ENCODE measurements around the gene CCDC74B. TPM values are rescaled to one million over a fixed set of nuclear protein-coding genes. Genes with fewer than 3 reads are reported as not detected.

CCDC74B gene
- total and polyA plus RNA-seq, 2 of the 8 experiments (the other 6 are each of a cell fraction or from before 2014, with no cell fraction given), result 6.4 to 6.7 TPM

DNA sequence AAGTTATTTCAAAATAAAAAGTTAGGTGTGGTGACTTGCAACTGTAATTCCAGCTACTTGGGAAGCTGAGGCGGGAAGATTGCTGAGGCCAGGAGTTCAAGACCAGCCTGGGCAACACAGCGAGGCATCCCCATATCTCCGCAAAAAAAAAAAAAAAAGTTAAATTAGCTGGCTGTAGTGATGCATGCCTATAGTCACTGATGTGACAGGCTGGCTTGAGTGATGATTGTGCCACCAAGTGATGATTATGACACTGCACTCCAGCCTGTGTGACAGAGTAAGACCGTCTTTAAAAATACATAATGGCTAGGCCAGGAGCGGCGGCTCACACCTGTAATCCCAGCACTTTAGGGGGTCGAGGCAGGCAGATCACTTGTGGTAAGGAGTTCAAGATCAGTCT lies 25.0 kb upstream of the CCDC74B start (continued):
- TF ChIP-seq, protein P1, sequence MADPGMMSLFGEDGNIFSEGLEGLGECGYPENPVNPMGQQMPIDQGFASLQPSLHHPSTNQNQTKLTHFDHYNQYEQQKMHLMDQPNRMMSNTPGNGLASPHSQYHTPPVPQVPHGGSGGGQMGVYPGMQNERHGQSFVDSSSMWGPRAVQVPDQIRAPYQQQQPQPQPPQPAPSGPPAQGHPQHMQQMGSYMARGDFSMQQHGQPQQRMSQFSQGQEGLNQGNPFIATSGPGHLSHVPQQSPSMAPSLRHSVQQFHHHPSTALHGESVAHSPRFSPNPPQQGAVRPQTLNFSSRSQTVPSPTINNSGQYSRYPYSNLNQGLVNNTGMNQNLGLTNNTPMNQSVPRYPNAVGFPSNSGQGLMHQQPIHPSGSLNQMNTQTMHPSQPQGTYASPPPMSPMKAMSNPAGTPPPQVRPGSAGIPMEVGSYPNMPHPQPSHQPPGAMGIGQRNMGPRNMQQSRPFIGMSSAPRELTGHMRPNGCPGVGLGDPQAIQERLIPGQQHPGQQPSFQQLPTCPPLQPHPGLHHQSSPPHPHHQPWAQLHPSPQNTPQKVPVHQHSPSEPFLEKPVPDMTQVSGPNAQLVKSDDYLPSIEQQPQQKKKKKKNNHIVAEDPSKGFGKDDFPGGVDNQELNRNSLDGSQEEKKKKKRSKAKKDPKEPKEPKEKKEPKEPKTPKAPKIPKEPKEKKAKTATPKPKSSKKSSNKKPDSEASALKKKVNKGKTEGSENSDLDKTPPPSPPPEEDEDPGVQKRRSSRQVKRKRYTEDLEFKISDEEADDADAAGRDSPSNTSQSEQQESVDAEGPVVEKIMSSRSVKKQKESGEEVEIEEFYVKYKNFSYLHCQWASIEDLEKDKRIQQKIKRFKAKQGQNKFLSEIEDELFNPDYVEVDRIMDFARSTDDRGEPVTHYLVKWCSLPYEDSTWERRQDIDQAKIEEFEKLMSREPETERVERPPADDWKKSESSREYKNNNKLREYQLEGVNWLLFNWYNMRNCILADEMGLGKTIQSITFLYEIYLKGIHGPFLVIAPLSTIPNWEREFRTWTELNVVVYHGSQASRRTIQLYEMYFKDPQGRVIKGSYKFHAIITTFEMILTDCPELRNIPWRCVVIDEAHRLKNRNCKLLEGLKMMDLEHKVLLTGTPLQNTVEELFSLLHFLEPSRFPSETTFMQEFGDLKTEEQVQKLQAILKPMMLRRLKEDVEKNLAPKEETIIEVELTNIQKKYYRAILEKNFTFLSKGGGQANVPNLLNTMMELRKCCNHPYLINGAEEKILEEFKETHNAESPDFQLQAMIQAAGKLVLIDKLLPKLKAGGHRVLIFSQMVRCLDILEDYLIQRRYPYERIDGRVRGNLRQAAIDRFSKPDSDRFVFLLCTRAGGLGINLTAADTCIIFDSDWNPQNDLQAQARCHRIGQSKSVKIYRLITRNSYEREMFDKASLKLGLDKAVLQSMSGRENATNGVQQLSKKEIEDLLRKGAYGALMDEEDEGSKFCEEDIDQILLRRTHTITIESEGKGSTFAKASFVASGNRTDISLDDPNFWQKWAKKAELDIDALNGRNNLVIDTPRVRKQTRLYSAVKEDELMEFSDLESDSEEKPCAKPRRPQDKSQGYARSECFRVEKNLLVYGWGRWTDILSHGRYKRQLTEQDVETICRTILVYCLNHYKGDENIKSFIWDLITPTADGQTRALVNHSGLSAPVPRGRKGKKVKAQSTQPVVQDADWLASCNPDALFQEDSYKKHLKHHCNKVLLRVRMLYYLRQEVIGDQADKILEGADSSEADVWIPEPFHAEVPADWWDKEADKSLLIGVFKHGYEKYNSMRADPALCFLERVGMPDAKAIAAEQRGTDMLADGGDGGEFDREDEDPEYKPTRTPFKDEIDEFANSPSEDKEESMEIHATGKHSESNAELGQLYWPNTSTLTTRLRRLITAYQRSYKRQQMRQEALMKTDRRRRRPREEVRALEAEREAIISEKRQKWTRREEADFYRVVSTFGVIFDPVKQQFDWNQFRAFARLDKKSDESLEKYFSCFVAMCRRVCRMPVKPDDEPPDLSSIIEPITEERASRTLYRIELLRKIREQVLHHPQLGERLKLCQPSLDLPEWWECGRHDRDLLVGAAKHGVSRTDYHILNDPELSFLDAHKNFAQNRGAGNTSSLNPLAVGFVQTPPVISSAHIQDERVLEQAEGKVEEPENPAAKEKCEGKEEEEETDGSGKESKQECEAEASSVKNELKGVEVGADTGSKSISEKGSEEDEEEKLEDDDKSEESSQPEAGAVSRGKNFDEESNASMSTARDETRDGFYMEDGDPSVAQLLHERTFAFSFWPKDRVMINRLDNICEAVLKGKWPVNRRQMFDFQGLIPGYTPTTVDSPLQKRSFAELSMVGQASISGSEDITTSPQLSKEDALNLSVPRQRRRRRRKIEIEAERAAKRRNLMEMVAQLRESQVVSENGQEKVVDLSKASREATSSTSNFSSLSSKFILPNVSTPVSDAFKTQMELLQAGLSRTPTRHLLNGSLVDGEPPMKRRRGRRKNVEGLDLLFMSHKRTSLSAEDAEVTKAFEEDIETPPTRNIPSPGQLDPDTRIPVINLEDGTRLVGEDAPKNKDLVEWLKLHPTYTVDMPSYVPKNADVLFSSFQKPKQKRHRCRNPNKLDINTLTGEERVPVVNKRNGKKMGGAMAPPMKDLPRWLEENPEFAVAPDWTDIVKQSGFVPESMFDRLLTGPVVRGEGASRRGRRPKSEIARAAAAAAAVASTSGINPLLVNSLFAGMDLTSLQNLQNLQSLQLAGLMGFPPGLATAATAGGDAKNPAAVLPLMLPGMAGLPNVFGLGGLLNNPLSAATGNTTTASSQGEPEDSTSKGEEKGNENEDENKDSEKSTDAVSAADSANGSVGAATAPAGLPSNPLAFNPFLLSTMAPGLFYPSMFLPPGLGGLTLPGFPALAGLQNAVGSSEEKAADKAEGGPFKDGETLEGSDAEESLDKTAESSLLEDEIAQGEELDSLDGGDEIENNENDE (IDR thresholded peaks at IDR 0.05; ENCODE audit: insufficient replicate concordance, low read length), result no peak
- TF ChIP-seq GTF2F1 (IDR thresholded peaks at IDR 0.05; ENCODE audit: borderline replicate concordance, low read depth, low read length) (no peak), SIRT6 (IDR thresholded peaks at IDR 0.05; ENCODE audit: low read length) (no peak), PHF8 (conservative IDR thresholded peaks at IDR 0.05; ENCODE audit: low read depth, low read length) (no peak)

Data from H1 (cell line).